Caco-2 (cell line): ENCODE data around the gene NBAS. TPM values are rescaled to one million over a fixed set of nuclear protein-coding genes. Genes with fewer than 3 reads are reported as not detected.

ENCODE experiments used
- BruUV-seq: library from RNA; stranded (reverse); fragments of 400-500 nt; replicated peaks from 2 replicates; lab custom pipeline; 2021; lab: Mats Ljungman, UMichigan
- CTCF ChIA-PET: fragments of 300-600 bp; sonication (Branson Sonifier 250); formaldehyde crosslinking; loops from one replicate; lab custom pipeline; 2022; ENCODE audit warnings: antibody characterized with exemption; lab: Charles Lee
- POLR2A ChIA-PET: fragments of 300-600 bp; sonication (Branson Sonifier 250); formaldehyde crosslinking; loops from one replicate; lab custom pipeline; 2022; ENCODE audit warnings: antibody characterized with exemption; lab: Charles Lee
- DNase-seq, 2 experiments: peaks; one replicate each; pipeline versions ENCODE4 v3.0.0 to v3.0.0-alpha.2; 2020 to 2022
- H3K27me3 ChIP-seq: replicated peaks from 2 replicates; pipeline ENCODE4 v1.6.0; 2011; ENCODE audit warnings: low read length; ENCODE audit not compliant: control insufficient read depth, insufficient read depth
- H3K36me3 ChIP-seq: 2 replicates; pipeline ENCODE4 v1.5.1; 2011; ENCODE audit warnings: low read length; ENCODE audit not compliant: control insufficient read depth, insufficient read depth
- H3K4me1 ChIP-seq: fragments of 250-450 bp; sonication (Bioruptor Pico); 2 replicates; pipeline ENCODE4 v1.5.1; 2020; ENCODE audit warnings: mild to moderate bottlenecking
- H3K4me3 ChIP-seq: 2 replicates; pipeline ENCODE4 v1.5.1; 2011; ENCODE audit warnings: low read depth, mild to moderate bottlenecking, control low read depth, low read length
- H3K9me3 ChIP-seq: fragments of 250-450 bp; sonication (Bioruptor Pico); 2 replicates; pipeline ENCODE4 v1.5.1; 2020; ENCODE audit warnings: mild to moderate bottlenecking, moderate library complexity
- H3K27ac Mint-ChIP-seq: one replicate; pipeline ENCODE4 v1.8.0; 2022; ENCODE audit warnings: mixed read lengths; ENCODE audit not compliant: unreplicated experiment
- H3K27me3 Mint-ChIP-seq: one replicate; pipeline ENCODE4 v1.8.0; 2022; ENCODE audit warnings: mixed read lengths; ENCODE audit not compliant: insufficient read depth, unreplicated experiment
- H3K36me3 Mint-ChIP-seq: one replicate; pipeline ENCODE4 v1.8.0; 2022; ENCODE audit warnings: mild to moderate bottlenecking, mixed read lengths; ENCODE audit not compliant: insufficient read depth, unreplicated experiment
- H3K4me1 Mint-ChIP-seq: one replicate; pipeline ENCODE4 v1.8.0; 2022; ENCODE audit warnings: low read depth, mixed read lengths; ENCODE audit not compliant: unreplicated experiment
- H3K4me3 Mint-ChIP-seq: one replicate; pipeline ENCODE4 v1.8.0; 2022; ENCODE audit warnings: mild to moderate bottlenecking, moderate library complexity, mixed read lengths; ENCODE audit not compliant: unreplicated experiment
- H3K9me3 Mint-ChIP-seq: one replicate; pipeline ENCODE4 v1.8.0; 2022; ENCODE audit warnings: mixed read lengths; ENCODE audit not compliant: unreplicated experiment
- intact Hi-C: fragments of 100-400 bp; cut with micrococcal nuclease; formaldehyde crosslinking; loops from one replicate; pipeline ENCODE4 v1.10.0; 2022; ENCODE audit not compliant: unreplicated experiment
- total RNA-seq: library from RNA; stranded (reverse); gene quantifications from 2 replicates; pipeline ENCODE4 v1.2.3, GENCODE V29; 2022
- TF ChIP-seq, protein P1 (sequence below), 2 experiments: fragments of 200-600 bp in 1 of 2; IDR thresholded peaks; 1 replicate in 1 of 2; 2 replicates in 1 of 2; pipeline versions ENCODE4 v1.5.1 to v1.8.0; 2011 to 2022; ENCODE audit warnings: antibody characterized with exemption in 1 of 2, control low read depth in 1 of 2, inconsistent platforms in 1 of 2, low read depth in 1 of 2, low read length in 1 of 2, mild to moderate bottlenecking in 1 of 2, moderate library complexity in 1 of 2; ENCODE audit not compliant: insufficient read depth in 1 of 2, severe bottlenecking in 1 of 2, unreplicated experiment in 1 of 2

Gene NBAS
- total RNA-seq, 1 experiment from 2014 or later: 31.1 TPM

DNA sequence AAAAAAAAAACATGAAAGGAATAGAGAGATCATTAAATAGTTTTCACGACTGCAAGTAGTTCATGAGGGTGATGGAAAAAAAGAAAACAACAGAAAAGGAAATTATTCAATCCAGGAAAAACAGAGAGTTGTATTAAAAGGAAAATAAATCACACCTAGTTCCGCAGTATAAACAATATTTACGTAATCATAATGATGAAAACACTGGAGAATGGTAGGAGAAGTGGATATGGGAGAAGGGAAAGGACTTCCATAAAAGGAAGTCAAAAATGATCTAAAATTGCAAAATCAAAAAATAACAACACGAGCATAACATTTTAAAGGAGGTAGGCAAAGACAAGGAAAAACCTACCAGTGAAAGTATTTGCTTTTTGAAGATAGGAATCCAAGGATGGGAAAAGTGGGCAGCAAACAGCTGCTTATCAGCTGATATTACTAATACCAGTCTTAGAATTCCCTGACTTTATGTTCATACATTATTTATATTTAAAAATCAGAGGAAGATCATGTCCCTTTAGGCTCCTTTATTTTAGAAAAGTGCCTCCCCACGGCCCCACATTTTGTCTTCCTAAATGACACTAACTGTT, 160.8 kb downstream of the NBAS start:
- H3K36me3 ChIP-seq: no peaks in the 10 kb centered on the region
- Mint-ChIP-seq H3K9me3 (no peaks in the 10 kb centered on the region), H3K27ac (no peak overlapping the region), H3K4me1 (no peaks in the 10 kb centered on the region), H3K27me3 (no peaks in the 10 kb centered on the region), H3K4me3 (no peak overlapping the region), H3K36me3 (no peaks in the 10 kb centered on the region)
- no TSS peak for BruUV-seq
- no peak for DNase-seq
- TF ChIP-seq, protein P1, sequence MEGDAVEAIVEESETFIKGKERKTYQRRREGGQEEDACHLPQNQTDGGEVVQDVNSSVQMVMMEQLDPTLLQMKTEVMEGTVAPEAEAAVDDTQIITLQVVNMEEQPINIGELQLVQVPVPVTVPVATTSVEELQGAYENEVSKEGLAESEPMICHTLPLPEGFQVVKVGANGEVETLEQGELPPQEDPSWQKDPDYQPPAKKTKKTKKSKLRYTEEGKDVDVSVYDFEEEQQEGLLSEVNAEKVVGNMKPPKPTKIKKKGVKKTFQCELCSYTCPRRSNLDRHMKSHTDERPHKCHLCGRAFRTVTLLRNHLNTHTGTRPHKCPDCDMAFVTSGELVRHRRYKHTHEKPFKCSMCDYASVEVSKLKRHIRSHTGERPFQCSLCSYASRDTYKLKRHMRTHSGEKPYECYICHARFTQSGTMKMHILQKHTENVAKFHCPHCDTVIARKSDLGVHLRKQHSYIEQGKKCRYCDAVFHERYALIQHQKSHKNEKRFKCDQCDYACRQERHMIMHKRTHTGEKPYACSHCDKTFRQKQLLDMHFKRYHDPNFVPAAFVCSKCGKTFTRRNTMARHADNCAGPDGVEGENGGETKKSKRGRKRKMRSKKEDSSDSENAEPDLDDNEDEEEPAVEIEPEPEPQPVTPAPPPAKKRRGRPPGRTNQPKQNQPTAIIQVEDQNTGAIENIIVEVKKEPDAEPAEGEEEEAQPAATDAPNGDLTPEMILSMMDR (IDR thresholded peaks at IDR 0.05; ENCODE audit: insufficient read depth in 1 of 2, low read depth in 1 of 2, low read length in 1 of 2, severe bottlenecking in 1 of 2, unreplicated experiment in 1 of 2): no peak
- no peaks in the 10 kb centered on the region for H3K9me3 ChIP-seq
- CTCF ChIA-PET: interaction anchor here (0.6 kb wide), 1 partner anchor 49 kb away, joined by 6 read pairs; no protein-coding TSS in a partner anchor
- intact Hi-C loops: no loop called here
- POLR2A ChIA-PET: no interaction called here
- no peak overlapping the region for H3K4me3 ChIP-seq
- no peaks in the 10 kb centered on the region for H3K4me1 ChIP-seq
- no peaks in the 10 kb centered on the region for H3K27me3 ChIP-seq

DNA sequence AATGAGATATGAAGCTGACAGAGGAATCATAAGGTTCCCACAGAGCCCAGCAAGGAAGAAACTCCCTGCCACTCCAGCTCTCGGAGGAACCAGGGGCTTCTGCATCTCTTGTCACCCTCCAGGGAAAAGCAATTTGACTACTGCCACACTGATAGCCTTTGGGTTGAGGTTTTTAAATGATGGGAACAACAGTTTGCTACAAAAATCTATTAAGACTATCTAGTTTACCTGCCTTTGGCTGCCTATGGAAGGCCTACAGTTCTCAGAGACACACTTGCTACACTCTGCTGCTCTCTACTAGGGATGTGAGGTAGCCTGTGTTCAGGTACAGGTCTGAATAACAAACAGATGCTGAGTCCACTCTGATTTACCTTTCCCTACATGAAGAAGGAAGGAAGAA, 161.9 kb downstream of the NBAS start:
- POLR2A ChIA-PET: no interaction called here
- Histone ChIP-seq H3K27me3 (no peaks in the 10 kb centered on the region), H3K36me3 (no peaks in the 10 kb centered on the region), H3K4me1 (no peaks in the 10 kb centered on the region), H3K4me3 (no peak overlapping the region), H3K9me3 (no peaks in the 10 kb centered on the region)
- Mint-ChIP-seq H3K9me3 (no peaks in the 10 kb centered on the region), H3K4me1 (no peaks in the 10 kb centered on the region), H3K27ac (no peak overlapping the region), H3K27me3 (no peaks in the 10 kb centered on the region), H3K4me3 (no peak overlapping the region), H3K36me3 (no peaks in the 10 kb centered on the region)
- BruUV-seq: no TSS peak
- DNase-seq: no peak
- intact Hi-C loops: no loop called here
- CTCF ChIA-PET: no interaction called here
- TF ChIP-seq, protein P1 (IDR thresholded peaks at IDR 0.05; ENCODE audit: insufficient read depth in 1 of 2, low read depth in 1 of 2, low read length in 1 of 2, severe bottlenecking in 1 of 2, unreplicated experiment in 1 of 2): no peak

DNA sequence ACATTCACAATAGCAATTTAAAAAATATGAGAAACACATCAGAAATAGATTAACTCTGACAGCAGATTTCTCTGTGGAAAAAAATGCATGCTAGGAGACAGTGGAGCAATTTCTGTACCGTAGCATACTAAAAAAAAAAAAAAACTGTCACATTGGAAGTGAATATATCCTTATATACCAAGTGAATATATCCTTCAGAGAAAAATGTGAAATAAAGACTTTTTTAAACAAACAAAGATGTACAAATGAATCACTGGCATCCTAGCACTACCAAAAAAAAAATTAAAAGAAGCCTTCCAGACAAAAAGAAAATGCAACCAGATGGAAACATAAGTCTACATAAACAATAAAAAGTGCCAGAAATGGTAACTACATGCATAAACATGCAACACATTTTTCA, 169.4 kb downstream of the NBAS start:
- CTCF ChIA-PET: no interaction called here

More for the DNA sequence above, 169.4 kb downstream of the NBAS start:
- H3K4me3 ChIP-seq: no peak overlapping the region
- POLR2A ChIA-PET: no interaction called here
- no peaks in the 10 kb centered on the region for H3K4me1 ChIP-seq
- H3K9me3 ChIP-seq: no peaks in the 10 kb centered on the region
- TF ChIP-seq, protein P1 (IDR thresholded peaks at IDR 0.05; ENCODE audit: insufficient read depth in 1 of 2, low read depth in 1 of 2, low read length in 1 of 2, severe bottlenecking in 1 of 2, unreplicated experiment in 1 of 2): no peak
- no peak for DNase-seq
- H3K27me3 ChIP-seq: no peaks in the 10 kb centered on the region
- no TSS peak for BruUV-seq
- intact Hi-C loops: no loop called here
- peaks cover 9% of the 10 kb centered on the region for H3K9me3 Mint-ChIP-seq
- H3K4me1 Mint-ChIP-seq: no peaks in the 10 kb centered on the region
- H3K36me3 Mint-ChIP-seq: peaks cover 5% of the 10 kb centered on the region
- no peak overlapping the region for H3K4me3 Mint-ChIP-seq
- H3K36me3 ChIP-seq: no peaks in the 10 kb centered on the region
- H3K27ac Mint-ChIP-seq: no peak overlapping the region
- no peaks in the 10 kb centered on the region for H3K27me3 Mint-ChIP-seq
